ENCODE results near the gene TPM1.

GRCh38 chr15:63042877-63043334 lies 359 bp downstream of the TPM1 start:
- TF ChIP-seq EZH2 (IDR thresholded peaks at IDR 0.05; ENCODE audit: borderline replicate concordance, low read length) (no peak), CTCF (conservative IDR thresholded peaks at IDR 0.05 in 1 of 2, IDR thresholded peaks at IDR 0.05 in 1 of 2; ENCODE audit: extremely low read depth in 1 of 2, insufficient read depth in 1 of 2, low read depth in 1 of 2, low read length in 2 of 2) (no peak)

Measured in mammary epithelial cell (primary cell).